Cardiac atrium fibroblast (primary cell): ENCODE results near the gene OR4K2. TPM values are rescaled to one million over a fixed set of nuclear protein-coding genes. Genes with fewer than 3 reads are reported as not detected.

Experiments
- total RNA-seq: library from RNA; depleted of rRNA; stranded (reverse); fragments of >200 nt; gene quantifications from 2 replicates; pipeline ENCODE4 v1.2.3, GENCODE V29; 2015

Gene OR4K2, protein sequence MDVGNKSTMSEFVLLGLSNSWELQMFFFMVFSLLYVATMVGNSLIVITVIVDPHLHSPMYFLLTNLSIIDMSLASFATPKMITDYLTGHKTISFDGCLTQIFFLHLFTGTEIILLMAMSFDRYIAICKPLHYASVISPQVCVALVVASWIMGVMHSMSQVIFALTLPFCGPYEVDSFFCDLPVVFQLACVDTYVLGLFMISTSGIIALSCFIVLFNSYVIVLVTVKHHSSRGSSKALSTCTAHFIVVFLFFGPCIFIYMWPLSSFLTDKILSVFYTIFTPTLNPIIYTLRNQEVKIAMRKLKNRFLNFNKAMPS
- not detected in 2 replicates for total RNA-seq

DNA sequence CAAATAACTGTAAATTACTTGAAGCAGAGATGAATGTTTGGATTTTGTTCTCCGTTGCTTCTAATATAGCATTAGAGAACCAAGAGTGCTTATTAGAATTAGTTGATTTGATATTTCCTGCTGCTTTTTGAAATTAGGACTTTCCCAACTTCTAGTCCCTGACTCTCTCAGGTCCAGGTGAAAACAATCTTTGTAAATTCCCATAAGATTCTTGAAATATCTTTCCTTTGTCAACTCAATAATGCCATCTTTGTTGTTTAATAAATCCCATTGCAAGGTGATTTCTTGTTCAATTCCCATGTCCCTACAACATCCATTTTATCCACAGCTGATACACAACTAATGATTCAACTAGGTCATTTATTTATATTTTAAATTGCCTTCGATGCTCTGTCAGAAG lies at the start of gene OR4K2:
TSS of gene OR4K2 (plus strand) at position 301 of the 400 bp plus-strand sequence. CDS start 1,126 bp downstream, outside the sequence.

DNA sequence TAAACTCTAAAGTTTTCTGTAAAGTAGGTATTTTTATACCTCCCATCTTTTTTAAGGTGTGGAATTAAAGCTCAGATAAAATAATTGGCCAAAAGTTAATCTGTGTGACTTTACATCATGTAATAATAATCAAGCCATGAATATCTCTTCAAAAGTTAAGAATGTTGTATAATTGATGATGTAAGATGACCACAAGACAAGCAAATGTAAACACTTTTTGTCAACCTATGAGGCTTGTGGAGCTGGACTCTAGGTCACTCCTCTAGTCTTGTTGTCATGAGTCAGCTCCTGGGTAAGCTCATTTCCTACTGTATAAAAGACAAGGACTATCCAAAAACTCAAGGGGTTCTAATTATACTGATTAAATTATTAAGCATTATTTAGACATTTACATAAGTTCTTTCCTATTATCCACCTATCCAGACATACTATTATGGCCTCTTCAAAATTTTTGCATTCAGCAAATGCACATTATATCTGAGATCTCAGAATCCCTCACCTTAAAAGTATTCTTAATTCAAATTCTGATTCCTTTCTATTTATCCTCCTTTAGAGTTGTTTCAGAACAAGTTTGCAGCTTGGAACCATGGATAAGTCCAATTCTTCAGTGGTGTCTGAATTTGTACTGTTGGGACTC lies 45.2 kb downstream of the OR4K2 start, which contains the start of gene OR4K5:
TSS of gene OR4K5 (plus strand) at position 587 of the 637 bp plus-strand sequence. CDS start at position 587, 0 bp downstream.

DNA sequence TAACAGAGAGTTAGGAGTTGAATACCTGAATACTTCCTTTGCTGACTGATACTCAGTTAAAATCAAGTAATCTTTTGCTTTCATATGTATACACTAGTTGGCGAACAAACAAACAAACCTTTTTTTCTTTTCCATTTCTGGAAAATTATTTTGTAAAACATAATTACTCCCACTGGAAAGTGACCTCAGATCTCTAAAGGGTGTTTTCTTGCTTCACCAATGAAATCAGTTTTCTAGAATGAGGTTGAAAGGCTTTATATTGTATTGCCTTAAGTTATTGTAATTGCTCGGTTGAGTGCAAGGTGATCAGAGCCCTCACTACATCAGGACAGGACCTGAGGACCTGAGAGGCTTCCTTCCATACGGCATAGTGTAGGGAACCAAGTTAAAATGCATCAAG lies 55.7 kb downstream of the OR4K2 start, which contains the start of gene OR4K1:
TSS of gene OR4K1 (plus strand) at position 301 of the 400 bp plus-strand sequence. CDS start 4,750 bp downstream, outside the sequence.

Other genes with a start within 250 kb of the OR4K2 start
- not detected in 2 replicates for gene OR11H2, start 161.3 kb upstream of the OR4K2 start, total RNA-seq
- gene OR4Q3, start 131.6 kb upstream of the OR4K2 start, total RNA-seq, result not detected in 2 replicates
- not detected in 2 replicates for gene OR4M1, start 101.6 kb upstream of the OR4K2 start, total RNA-seq
- not detected in 2 replicates for gene OR4N2, start 71.4 kb upstream of the OR4K2 start, total RNA-seq
- gene OR4K5, start 45.5 kb downstream of the OR4K2 start, total RNA-seq, result not detected in 2 replicates
- gene OR4K1, start 55.8 kb downstream of the OR4K2 start, total RNA-seq, result not detected in 2 replicates
- not detected in 2 replicates for gene OR4K15, start 100.4 kb downstream of the OR4K2 start, total RNA-seq
- gene OR4Q2, start 127.0 kb downstream of the OR4K2 start, total RNA-seq, result not detected in 2 replicates
- not detected in 2 replicates for gene OR4K14, start 144.2 kb downstream of the OR4K2 start, total RNA-seq
- gene OR4K13, start 160.9 kb downstream of the OR4K2 start, total RNA-seq, result not detected in 2 replicates
- not detected in 2 replicates for gene OR4L1, start 184.9 kb downstream of the OR4K2 start, total RNA-seq
- not detected in 2 replicates for gene OR4K17, start 235.6 kb downstream of the OR4K2 start, total RNA-seq